NT2/D1 (cell line): ENCODE results near the gene MTMR10.

Experiments used
- YY1 ChIP-seq: IDR thresholded peaks from 2 replicates; pipeline ENCODE4 v1.6.1; 2011; ENCODE audit not compliant: insufficient read length, insufficient read depth
- ZNF274 ChIP-seq: IDR thresholded peaks from 2 replicates; pipeline ENCODE4 v1.6.1; 2011; ENCODE audit warnings: mild to moderate bottlenecking, low read depth, low read length

GRCh38 chr15:30933293-30933692 is 58.1 kb downstream of the MTMR10 start:
- TF ChIP-seq ZNF274 (no peak), YY1 (no peak)
